Measurements from ENCODE around the gene CCL28.

CCL28 gene

DNA sequence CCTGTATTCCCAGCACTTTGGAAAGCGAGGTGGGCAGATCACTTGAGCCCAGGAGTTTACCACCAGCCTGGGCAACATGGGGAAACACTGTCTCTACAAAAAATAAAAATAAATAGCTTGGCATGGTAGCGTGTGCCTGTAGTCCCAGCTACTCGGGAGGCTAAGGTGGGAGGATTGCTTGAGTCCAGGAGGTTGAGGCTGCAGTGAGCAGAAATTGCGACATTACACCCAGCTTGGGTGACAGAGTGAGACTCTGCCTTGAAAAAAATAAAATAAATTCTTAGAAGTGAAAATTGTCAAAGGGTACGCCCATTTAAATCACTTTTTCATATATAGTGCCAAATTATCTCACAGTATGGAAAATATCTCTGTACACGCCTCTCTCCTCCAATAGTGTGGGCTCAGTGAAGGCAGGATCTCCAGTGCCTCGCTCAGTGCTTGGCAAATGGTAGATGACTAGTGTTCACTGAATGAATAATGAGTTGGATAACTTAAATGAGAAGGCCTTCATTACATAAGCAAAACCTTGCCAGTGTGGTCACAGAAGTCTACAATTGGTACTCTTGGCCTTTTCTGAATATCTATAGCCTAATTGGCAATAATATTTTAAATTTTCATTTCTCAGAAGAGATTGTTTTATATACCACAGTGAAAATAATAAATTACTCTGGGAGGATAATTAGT lies 9.4 kb upstream of the CCL28 start:
- POLR2A ChIA-PET = no interaction called here
- TF ChIP-seq, protein P1, sequence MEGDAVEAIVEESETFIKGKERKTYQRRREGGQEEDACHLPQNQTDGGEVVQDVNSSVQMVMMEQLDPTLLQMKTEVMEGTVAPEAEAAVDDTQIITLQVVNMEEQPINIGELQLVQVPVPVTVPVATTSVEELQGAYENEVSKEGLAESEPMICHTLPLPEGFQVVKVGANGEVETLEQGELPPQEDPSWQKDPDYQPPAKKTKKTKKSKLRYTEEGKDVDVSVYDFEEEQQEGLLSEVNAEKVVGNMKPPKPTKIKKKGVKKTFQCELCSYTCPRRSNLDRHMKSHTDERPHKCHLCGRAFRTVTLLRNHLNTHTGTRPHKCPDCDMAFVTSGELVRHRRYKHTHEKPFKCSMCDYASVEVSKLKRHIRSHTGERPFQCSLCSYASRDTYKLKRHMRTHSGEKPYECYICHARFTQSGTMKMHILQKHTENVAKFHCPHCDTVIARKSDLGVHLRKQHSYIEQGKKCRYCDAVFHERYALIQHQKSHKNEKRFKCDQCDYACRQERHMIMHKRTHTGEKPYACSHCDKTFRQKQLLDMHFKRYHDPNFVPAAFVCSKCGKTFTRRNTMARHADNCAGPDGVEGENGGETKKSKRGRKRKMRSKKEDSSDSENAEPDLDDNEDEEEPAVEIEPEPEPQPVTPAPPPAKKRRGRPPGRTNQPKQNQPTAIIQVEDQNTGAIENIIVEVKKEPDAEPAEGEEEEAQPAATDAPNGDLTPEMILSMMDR (IDR thresholded peaks at IDR 0.05; ENCODE audit: control extremely low read depth, extremely low read depth, low read depth, missing control alignments) = no peak
- DNase-seq (ENCODE audit: extremely low spot score) = no peak
- CTCF ChIA-PET = interaction anchor here (1.2 to 1.5 kb wide), 2 partner anchors 10 to 32 kb away, joined by 5 read pairs; no protein-coding TSS in a partner anchor

DNA sequence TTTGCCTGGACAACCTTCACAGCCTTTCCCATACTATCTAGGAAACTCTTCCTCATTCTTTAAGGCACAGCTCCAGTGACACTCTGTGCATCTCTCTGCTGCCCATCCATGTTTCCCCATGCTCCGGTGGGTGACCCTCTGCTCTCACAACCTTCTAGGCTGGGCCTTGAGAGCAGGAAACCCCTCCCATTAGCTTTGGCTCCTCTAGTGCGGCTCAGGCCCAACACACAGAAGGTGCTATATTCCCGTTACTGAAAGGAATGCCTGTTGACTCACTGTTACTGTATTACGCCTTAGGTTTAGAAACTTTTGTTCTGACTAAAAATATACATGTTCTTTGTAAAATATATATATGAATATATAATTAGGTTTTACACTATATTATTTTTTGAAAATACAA lies 8.1 kb upstream of the CCL28 start:
- CTCF ChIA-PET = interaction anchor here (0.6 to 1.4 kb wide), 2 partner anchors 64 to 192 kb away, joined by 3 read pairs; no protein-coding TSS in a partner anchor
- DNase-seq (ENCODE audit: extremely low spot score) = no peak
- POLR2A ChIA-PET = no interaction called here
- TF ChIP-seq, protein P1 (IDR thresholded peaks at IDR 0.05; ENCODE audit: control extremely low read depth, extremely low read depth, low read depth, missing control alignments) = no peak

DNA sequence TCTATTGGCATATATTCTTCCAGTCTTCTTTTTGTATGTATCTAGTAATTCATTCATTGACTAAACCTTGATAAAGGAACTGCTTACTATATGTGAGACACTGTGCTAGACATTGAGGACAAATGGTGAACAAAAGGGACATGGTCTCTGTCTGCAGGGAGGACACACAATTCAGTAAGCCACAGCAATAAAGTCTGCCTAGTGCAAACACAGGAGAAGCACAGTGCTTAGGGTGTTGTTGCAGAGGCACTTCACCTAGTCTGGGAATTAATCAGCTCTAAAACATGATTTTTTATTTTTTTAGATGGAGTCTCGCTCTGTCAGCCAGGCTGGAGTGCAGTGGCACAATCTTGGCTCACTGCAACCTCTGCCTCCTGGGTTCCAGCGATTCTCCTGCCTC lies 6.4 kb upstream of the CCL28 start:
- CTCF ChIA-PET = no interaction called here
- TF ChIP-seq, protein P1 (IDR thresholded peaks at IDR 0.05; ENCODE audit: control extremely low read depth, extremely low read depth, low read depth, missing control alignments) = no peak
- DNase-seq (ENCODE audit: extremely low spot score) = no peak
- POLR2A ChIA-PET = no interaction called here

DNA sequence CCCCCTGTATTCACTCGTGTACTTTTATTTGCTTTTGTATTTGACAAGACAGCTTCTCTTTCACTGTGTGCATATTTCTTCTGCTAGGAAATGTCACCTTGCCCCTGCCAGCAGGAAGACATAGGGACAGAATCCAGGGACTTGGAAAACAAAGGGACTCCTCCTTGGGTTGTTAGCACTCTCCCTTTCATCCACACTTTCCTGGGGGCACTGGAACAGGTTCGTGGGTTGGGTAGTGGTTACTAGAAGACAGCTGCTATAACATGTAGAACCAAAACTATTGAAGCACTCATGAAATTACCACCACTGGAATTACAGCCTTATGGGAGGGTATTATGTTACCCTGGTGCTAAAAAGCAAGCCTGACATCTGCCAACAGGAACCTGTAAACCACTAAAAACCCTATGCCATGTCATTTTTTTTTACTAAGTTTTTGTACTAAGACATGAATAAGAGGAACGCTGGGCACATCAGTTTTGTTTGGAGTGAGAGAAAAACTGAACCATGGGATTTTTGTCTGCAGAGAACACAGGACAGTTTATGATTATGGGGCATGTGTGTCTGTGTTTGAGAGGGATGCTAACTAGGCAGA lies 4.7 kb upstream of the CCL28 start:
- CTCF ChIA-PET = no interaction called here
- TF ChIP-seq, protein P1 (IDR thresholded peaks at IDR 0.05; ENCODE audit: control extremely low read depth, extremely low read depth, low read depth, missing control alignments) = no peak
- DNase-seq (ENCODE audit: extremely low spot score) = no peak
- POLR2A ChIA-PET = no interaction called here

DNA sequence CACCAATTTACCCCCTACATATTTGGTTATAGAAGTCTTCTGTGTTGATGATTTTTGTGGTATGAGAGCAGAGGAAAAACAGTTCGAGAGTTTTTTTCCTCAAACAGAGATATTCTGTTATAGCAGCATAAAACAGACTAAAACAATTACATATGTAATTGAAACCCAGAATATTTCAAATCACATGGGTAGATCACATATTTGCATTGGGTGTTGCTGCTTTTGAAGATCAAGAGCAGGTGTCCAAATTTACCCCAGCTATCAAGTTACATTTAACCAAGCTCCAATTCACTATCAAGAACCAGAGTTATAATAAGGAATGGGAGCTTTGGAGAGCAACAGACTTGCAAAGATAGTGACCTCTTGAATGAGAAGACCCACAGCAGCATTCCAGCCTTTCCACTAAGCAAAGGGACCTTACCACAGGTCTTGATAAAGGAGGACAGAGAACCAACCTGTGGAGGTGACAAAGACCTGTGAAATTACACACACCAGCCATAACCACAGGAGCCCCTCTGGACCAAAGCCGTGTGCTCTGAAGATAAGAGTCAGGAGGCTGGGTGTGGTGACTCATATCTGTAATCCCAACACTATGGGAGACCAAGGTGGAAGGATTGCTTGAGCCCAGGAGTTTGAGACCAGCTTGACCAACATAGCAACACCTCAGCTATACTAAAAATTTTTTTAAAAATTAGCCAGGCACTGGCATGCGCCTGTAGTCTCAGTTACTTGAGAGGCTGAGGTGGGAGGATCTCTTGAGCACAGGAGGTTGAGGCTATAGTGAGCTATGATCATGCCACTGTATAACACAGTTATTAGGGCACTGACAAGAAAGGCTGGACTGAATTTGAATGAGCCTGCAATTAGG lies 4.0 kb upstream of the CCL28 start:
- TF ChIP-seq, protein P1 (IDR thresholded peaks at IDR 0.05; ENCODE audit: control extremely low read depth, extremely low read depth, low read depth, missing control alignments) = no peak
- ChIA-PET CTCF (interaction anchor here (1.2 kb wide), 1 partner anchor 11 kb away, joined by 3 read pairs; no protein-coding TSS in a partner anchor), POLR2A (no interaction called here)
- DNase-seq (ENCODE audit: extremely low spot score) = no peak

DNA sequence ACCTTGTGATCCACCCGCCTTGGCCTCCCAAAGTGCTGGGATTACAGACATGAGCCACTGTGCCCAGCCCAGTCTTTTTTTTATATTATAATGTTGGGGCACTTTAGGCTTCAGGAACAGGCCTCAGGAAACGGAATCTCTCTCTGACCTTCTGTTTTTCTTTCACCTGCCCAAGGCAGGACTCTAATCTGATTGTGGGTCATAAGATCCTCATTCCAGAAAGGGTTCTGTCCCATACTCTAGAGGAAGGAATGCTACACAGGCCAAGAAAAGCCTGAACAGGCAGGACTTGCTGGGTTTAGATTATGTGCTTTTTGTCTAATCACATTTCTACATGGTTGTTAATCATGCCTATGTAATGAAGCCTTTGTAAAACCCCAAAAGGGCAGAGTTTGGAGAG lies 1.8 kb upstream of the CCL28 start:
- POLR2A ChIA-PET = no interaction called here
- DNase-seq (ENCODE audit: extremely low spot score) = no peak
- CTCF ChIA-PET = no interaction called here

More for the DNA sequence above, 1.8 kb upstream of the CCL28 start:
- TF ChIP-seq, protein P1 (IDR thresholded peaks at IDR 0.05; ENCODE audit: control extremely low read depth, extremely low read depth, low read depth, missing control alignments) = no peak
